Stimulated activated CD4-positive, alpha-beta T cell treated with anti-CD3 and anti-CD28 coated beads, Interleukin-4, amount 100 ng/mL, for 1 hour (primary cell): Measurements from ENCODE around the gene TRPV5.

Experiments used
- DNase-seq: peaks from one replicate; pipeline ENCODE4 v3.0.0-alpha.2; 2020

Gene TRPV5

DNA sequence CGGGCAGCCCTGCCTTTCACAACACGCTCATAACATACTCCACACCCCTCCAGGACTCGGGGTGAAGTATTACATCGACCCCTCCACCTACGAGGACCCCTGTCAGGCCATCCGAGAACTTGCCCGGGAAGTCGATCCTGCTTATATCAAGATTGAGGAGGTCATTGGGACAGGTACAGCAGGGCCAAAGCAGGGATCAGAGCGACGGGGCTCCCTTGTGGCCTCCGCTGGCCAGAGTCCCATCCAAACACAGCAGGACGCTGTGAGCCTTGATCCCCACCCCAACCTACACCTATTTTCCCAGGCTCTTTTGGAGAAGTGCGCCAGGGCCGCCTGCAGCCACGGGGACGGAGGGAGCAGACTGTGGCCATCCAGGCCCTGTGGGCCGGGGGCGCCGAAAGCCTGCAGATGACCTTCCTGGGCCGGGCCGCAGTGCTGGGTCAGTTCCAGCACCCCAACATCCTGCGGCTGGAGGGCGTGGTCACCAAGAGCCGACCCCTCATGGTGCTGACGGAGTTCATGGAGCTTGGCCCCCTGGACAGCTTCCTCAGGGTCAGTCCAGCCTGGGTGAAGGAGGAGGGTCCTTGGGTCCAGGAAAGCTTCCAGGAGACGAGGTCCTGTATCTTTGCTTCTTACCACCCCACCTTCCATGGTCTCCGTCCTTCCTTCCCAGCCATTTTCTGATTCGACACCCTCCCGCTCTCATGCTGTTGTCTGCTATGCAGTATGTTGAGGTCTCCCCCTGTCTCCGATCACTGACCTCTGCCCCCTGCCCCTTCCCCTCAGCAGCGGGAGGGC is 65.2 kb downstream of the TRPV5 start:
- DNase-seq, result no peak

DNA sequence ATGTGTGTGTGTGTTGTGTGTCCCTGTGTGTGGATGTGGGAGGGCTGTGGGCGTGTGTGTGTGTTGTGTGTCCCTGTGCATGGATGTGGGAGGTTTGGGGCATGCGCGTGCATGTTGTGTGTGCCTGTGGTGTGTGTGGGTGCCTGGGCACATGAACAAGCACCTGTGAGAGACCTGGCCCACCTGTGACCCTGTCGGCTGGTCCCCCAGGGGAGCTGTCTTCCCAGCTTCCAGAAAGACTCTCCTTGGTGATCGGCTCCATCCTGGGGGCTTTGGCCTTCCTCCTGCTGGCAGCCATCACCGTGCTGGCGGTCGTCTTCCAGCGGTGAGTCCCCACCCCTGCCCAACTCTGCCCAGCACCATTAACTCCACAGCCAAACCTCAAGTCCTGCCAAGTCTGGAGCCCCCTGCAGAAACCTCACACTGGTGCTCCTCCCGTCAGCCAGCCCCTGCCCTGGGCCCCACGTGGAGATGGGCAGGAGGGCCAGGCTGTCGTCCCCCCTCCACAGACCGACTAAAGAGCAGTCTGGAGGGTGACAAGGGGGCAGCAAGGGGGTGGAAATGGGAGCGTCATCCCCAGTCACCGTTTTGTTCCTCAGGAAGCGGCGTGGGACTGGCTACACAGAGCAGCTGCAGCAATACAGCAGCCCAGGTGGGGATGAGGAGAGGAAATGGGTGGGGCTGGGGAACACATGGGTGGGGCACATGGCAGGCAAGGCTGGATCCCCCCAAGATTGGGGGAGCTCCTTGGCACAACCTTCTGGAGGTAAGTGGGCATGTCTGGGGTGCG is 66.0 kb downstream of the TRPV5 start:
- no peak for DNase-seq

DNA sequence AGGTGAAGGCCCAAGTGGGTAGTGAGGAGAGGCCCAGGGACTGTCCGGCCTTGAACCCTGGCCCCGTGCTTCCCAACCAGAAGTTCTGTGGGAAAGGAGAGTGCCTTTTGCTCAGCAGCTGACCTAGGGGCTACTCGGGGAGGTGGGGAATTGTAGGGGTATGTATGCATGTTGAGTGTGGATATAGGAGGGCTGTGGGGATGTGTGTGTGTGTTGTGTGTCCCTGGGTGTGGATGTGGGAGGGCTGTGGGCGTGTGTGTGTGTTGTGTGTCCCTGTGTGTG is 66.5 kb downstream of the TRPV5 start:
- no peak for DNase-seq

DNA sequence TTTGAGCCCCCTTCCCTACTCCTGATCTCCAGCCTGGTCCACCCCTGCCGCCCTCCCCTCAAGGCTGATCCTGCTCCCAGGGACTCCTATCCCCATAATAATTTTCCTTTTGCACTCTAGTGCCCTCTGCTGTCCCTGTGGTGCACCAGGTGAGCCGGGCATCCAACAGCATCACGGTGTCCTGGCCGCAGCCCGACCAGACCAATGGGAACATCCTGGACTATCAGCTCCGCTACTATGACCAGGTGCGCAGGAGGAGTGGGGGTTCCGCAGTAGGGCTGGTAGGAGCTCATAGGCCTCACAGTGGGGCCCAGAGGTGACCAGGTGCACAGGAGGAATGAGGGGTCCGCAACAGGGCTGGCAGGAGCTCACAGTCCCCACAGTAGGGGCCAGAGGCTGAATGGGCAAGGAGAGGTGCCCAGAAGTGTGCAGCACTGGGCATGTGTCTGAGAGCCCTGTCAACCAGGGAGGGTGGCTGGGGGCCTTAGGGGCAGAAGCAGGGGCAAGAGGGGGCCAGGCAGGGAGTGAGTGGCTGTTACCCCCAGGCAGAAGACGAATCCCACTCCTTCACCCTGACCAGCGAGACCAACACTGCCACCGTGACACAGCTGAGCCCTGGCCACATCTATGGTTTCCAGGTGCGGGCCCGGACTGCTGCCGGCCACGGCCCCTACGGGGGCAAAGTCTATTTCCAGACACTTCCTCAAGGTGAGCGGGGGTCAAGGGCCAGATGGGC is 67.0 kb downstream of the TRPV5 start:
- no peak for DNase-seq

- no peak for DNase-seq
These were observed 67.8 kb downstream of the TRPV5 start for GRCh38 chr7:142865766-142866165.

DNA sequence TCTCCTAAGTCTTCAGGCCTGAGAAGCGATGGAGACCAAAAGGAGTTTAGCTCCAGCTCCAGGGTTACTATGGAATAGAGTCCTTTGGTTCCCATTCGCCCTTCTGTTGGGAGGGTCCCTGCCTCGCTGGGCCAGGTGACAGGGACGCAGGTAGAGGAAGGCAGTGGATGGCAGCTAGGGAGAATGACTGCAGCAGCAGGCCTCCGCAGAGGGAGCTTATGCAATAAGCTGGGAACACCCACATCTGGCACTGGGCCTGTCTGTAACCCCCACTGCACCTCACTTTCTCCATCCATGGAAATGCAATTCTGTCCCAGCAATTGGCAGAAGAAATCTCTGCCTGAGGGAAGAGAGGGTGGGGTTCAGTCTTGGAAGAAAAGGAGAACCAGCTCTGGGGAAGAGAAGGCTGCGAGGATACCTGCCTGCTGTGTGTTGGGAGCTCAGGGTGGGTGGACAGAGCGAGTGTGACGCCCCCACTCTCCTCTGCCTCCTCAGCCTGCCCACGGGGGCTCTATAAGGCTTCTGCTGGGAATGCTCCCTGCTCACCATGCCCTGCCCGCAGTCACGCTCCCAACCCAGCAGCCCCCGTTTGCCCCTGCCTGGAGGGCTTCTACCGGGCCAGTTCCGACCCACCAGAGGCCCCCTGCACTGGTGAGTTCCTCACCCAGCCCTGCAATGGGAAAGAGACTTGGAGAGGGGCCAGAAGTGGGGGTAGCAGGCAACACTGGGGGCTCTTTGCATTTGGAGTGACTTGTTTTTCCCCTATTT is 68.4 kb downstream of the TRPV5 start:
- DNase-seq, result no peak

GRCh38 chr7:142863891-142864685 is 69.5 kb downstream of the TRPV5 start:
- no peak for DNase-seq

- DNase-seq, result no peak
These were observed 70.7 kb downstream of the TRPV5 start for GRCh38 chr7:142862786-142863400.

DNA sequence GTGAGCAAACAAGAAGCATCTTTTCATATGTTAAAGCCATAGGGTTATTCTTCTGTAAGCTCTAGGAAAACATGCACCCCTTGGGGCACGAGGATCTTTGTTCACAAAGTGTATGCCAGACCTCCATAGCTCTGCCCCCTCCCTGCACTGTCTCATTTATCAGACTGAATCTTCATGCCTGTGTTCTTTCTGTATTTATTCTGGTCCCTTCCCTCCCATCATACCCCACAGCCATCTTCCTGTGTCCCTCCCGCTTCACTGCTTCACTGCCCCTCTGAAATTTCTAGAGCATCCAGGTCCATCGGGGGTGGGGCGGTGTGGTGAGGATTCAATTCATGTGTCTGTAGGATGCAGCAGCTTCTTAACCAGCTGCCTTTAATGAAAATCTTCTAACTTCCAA is 71.2 kb downstream of the TRPV5 start:
- no peak for DNase-seq

DNA sequence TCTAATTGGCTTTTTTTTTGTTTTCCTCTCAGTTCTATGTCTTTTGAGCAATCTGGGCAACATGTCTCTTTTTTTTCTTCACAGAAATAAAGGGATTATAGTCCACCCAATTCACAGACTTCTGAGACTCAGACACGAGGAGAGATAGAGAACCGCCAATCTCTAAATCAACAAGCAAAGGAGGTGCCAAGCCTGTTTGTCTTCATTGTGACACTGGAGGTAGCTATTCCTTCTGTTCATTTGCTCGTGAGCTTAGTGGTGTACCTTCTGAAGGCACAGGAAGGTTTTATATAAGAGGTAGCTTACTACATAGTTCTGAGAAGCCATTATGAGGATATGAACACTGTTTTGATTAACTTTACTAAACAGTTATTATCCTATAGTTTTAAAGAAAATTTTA is 72.6 kb downstream of the TRPV5 start:
- no peak for DNase-seq

DNA sequence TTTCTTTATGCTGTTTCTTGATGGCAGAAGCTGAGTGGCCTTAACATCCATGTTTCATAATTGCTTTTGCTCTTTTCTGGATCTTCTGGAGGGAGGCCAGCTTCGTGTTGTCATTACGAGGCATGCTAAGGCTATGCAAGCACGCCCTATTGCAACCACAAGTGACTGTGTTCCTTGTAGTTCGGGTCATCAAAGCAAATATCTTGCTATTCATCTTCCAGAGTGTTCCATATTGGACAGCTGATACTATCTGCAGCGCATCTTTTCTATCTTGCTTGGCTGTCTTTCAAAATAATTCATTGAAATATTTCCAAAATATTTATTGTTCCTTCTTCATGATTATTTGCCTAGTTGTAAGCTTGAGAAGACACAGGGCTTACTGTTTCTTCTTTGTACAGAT is 73.7 kb downstream of the TRPV5 start:
- DNase-seq, result no peak

- DNase-seq, result no peak
These were observed 74.1 kb downstream of the TRPV5 start for GRCh38 chr7:142859411-142859810.
